Uterus (tissue), 4 donors: ENCODE measurements around the gene LIPH. TPM values are rescaled to one million over a fixed set of nuclear protein-coding genes. Genes with fewer than 3 reads are reported as not detected.

ENCODE experiments used
- DNase-seq, 2 donors: peaks; one replicate each; pipeline ENCODE4 v3.0.0-alpha.2; 2019 to 2020
- H3K27ac ChIP-seq, 2 donors: fragments of 200-600 bp; sonication (generic); 1 replicate in 1 of 2; 2 replicates in 1 of 2; pipeline ENCODE4 v1.5.1; 2016 to 2018
- H3K27me3 ChIP-seq, 2 donors: fragments of 200-600 bp; sonication (generic); one replicate each; pipeline ENCODE4 v1.5.1; 2018 to 2019; ENCODE audit warnings: control low read depth in 1 of 2
- H3K36me3 ChIP-seq, 2 donors: fragments of 200-600 bp; sonication (generic); one replicate each; pipeline ENCODE4 v1.5.1; 2019; ENCODE audit warnings: control low read depth in 1 of 2
- H3K4me1 ChIP-seq, 2 donors: fragments of 200-600 bp; sonication (generic); one replicate each; pipeline ENCODE4 v1.5.1; 2018 to 2019; ENCODE audit warnings: control low read depth in 1 of 2
- H3K4me3 ChIP-seq, 2 donors: fragments of 200-600 bp; sonication (generic); 1 replicate in 1 of 2; 2 replicates in 1 of 2; pipeline ENCODE4 v1.5.1; 2018 to 2019; ENCODE audit warnings: mild to moderate bottlenecking in 1 of 2
- H3K9me3 ChIP-seq, 2 donors: fragments of 200-600 bp; sonication (generic); one replicate each; pipeline ENCODE4 v1.5.1; 2019; ENCODE audit warnings: control low read depth in 1 of 2
- CTCF ChIP-seq, 4 experiments: fragments of 200-600 bp in 2 of 4; fragments of 450-650 bp in 2 of 4; sonication (generic) in 2 of 4; IDR thresholded peaks; one replicate each; pipeline ENCODE4 v1.5.1; 2016 to 2019; ENCODE audit warnings: antibody characterized with exemption in 4 of 4, mild to moderate bottlenecking in 2 of 4, moderate library complexity in 1 of 4
- POLR2A ChIP-seq, 2 donors: fragments of 450-650 bp; IDR thresholded peaks; one replicate each; pipeline ENCODE4 v1.6.1; 2016; ENCODE audit warnings: antibody characterized with exemption in 2 of 2, mild to moderate bottlenecking in 1 of 2, moderate library complexity in 1 of 2
- intact Hi-C: fragments of 100-400 bp; cut with DNase I; formaldehyde crosslinking; loops from one replicate; pipeline ENCODE4 v1.15.1; 2023; ENCODE audit warnings: low total_unique reads
- total RNA-seq, 4 donors: library from RNA; depleted of rRNA in 3 of 4; stranded (reverse); fragments of >200 nt in 3 of 4; gene quantifications; one replicate each; pipeline versions ENCODE4 v1.1.0 to v1.2.4, GENCODE V29; 2014 to 2023
- donor health status: DM: yes; HTN: yes; CAD: no.

LIPH gene
- total RNA-seq, 4 donors from 2014 or later = 0.07 TPM; not detected in 3

GRCh38 chr3:185530856-185531255, 21.5 kb downstream of the LIPH start:
- Histone ChIP-seq H3K9me3 (no peaks in the 10 kb centered on the region), H3K27ac (no peak overlapping the region)
- intact Hi-C loops = no loop called here

GRCh38 chr3:185528532-185528931, 23.9 kb downstream of the LIPH start:
- no peak overlapping the region for H3K27ac ChIP-seq
- no peak for TF ChIP-seq CTCF (IDR thresholded peaks at IDR 0.05)
- no peak for TF ChIP-seq POLR2A (IDR thresholded peaks at IDR 0.05)

More at GRCh38 chr3:185530856-185531255, 21.5 kb downstream of the LIPH start:
- Histone ChIP-seq H3K4me1 (no peaks in the 10 kb centered on the region), H3K27me3 (no peaks in the 10 kb centered on the region), H3K36me3 (no peaks in the 10 kb centered on the region), H3K4me3 (no peak overlapping the region)
- DNase-seq = no peak
- TF ChIP-seq CTCF (IDR thresholded peaks at IDR 0.05) = no peak
- no peak for TF ChIP-seq POLR2A (IDR thresholded peaks at IDR 0.05)

GRCh38 chr3:185527364-185527763, 25.0 kb downstream of the LIPH start:
- TF ChIP-seq POLR2A (IDR thresholded peaks at IDR 0.05) (no peak), CTCF (IDR thresholded peaks at IDR 0.05) (no peak)
- intact Hi-C loops = no loop called here
- no peaks in the 10 kb centered on the region for H3K27me3 ChIP-seq
- no peak overlapping the region for H3K4me3 ChIP-seq
- H3K36me3 ChIP-seq = no peaks in the 10 kb centered on the region
- H3K27ac ChIP-seq = no peak overlapping the region
- DNase-seq = no peak
- H3K9me3 ChIP-seq = no peaks in the 10 kb centered on the region
- H3K4me1 ChIP-seq = no peaks in the 10 kb centered on the region

More at GRCh38 chr3:185528532-185528931, 23.9 kb downstream of the LIPH start:
- no peaks in the 10 kb centered on the region for H3K9me3 ChIP-seq
- no peak for DNase-seq
- no peaks in the 10 kb centered on the region for H3K27me3 ChIP-seq
- no peaks in the 10 kb centered on the region for H3K4me1 ChIP-seq
- no peak overlapping the region for H3K4me3 ChIP-seq
- intact Hi-C loops = no loop called here
- H3K36me3 ChIP-seq = no peaks in the 10 kb centered on the region

- no peak for DNase-seq
- Histone ChIP-seq H3K27me3 (no peaks in the 10 kb centered on the region), H3K36me3 (no peaks in the 10 kb centered on the region), H3K27ac (no peak overlapping the region), H3K4me3 (no peak overlapping the region), H3K4me1 (no peaks in the 10 kb centered on the region), H3K9me3 (no peaks in the 10 kb centered on the region)
- TF ChIP-seq CTCF (IDR thresholded peaks at IDR 0.05) = no peak
- TF ChIP-seq POLR2A (IDR thresholded peaks at IDR 0.05) = no peak
- intact Hi-C loops = no loop called here
Measured at GRCh38 chr3:185526349-185526951, 25.9 kb downstream of the LIPH start.

GRCh38 chr3:185521349-185522138, 30.8 kb downstream of the LIPH start:
- DNase-seq = no peak
- TF ChIP-seq POLR2A (IDR thresholded peaks at IDR 0.05) (no peak), CTCF (IDR thresholded peaks at IDR 0.05) (no peak)
- no peaks in the 10 kb centered on the region for H3K27me3 ChIP-seq
- no peak overlapping the region for H3K27ac ChIP-seq
- H3K4me3 ChIP-seq = no peak overlapping the region
- no peaks in the 10 kb centered on the region for H3K9me3 ChIP-seq
- H3K36me3 ChIP-seq = no peaks in the 10 kb centered on the region
- H3K4me1 ChIP-seq = no peaks in the 10 kb centered on the region
- intact Hi-C loops = no loop called here
